ENCODE results near the gene CDC25C.
A peak's percentile ranks its signal among the peaks of the same experiment; 100 is the strongest.

Gene CDC25C

GRCh38 chr5:138331449-138332368 lies at the start of gene CDC25C:
Gene CDC25C (minus strand): TSS chr5:138331804. CDS start chr5:138331180, 624 bp downstream.
- DNase-seq = peak; percentile 97

- DNase-seq = no peak
These were observed 41.0 kb upstream of the CDC25C start for GRCh38 chr5:138372653-138373052.

GRCh38 chr5:138372225-138372624 lies 40.6 kb upstream of the CDC25C start:
- DNase-seq = no peak

- no peak for DNase-seq
These were observed 39.9 kb upstream of the CDC25C start for GRCh38 chr5:138371454-138371853.

- DNase-seq = no peak
These were observed 38.9 kb upstream of the CDC25C start for GRCh38 chr5:138370537-138370936.

GRCh38 chr5:138369706-138370105 lies 38.1 kb upstream of the CDC25C start:
- no peak for DNase-seq

- no peak for DNase-seq
These were observed 37.7 kb upstream of the CDC25C start for GRCh38 chr5:138369261-138369660.

GRCh38 chr5:138366632-138367382 lies 35.2 kb upstream of the CDC25C start:
- DNase-seq = no peak

GRCh38 chr5:138364576-138364975 lies 33.0 kb upstream of the CDC25C start:
- no peak for DNase-seq

- DNase-seq = no peak
These were observed 29.4 kb upstream of the CDC25C start for GRCh38 chr5:138360941-138361452.

GRCh38 chr5:138359621-138360020 lies 28.0 kb upstream of the CDC25C start:
- no peak for DNase-seq

- no peak for DNase-seq
These were observed 23.3 kb upstream of the CDC25C start for GRCh38 chr5:138354926-138355378.

- no peak for DNase-seq
These were observed 22.8 kb upstream of the CDC25C start for GRCh38 chr5:138354387-138354786.

GRCh38 chr5:138353560-138354080 lies 22.0 kb upstream of the CDC25C start:
- no peak for DNase-seq

- DNase-seq = no peak
These were observed 21.3 kb upstream of the CDC25C start for GRCh38 chr5:138352722-138353559.

- DNase-seq = peak; percentile 72
These were observed 20.6 kb upstream of the CDC25C start, which contains the start of gene KDM3B for GRCh38 chr5:138352071-138352721. Gene KDM3B (plus strand): TSS chr5:138352685. CDS start chr5:138352796, 111 bp downstream.

- DNase-seq = no peak
These were observed 19.9 kb upstream of the CDC25C start for GRCh38 chr5:138351517-138351916.

GRCh38 chr5:138351056-138351455 lies 19.5 kb upstream of the CDC25C start:
- DNase-seq = no peak

- DNase-seq = no peak
These were observed 18.9 kb upstream of the CDC25C start for GRCh38 chr5:138350563-138350890.

GRCh38 chr5:138349852-138350562 lies 18.4 kb upstream of the CDC25C start:
- no peak for DNase-seq

GRCh38 chr5:138346889-138347288 lies 15.3 kb upstream of the CDC25C start:
- DNase-seq = no peak
